Astrocyte of the spinal cord (primary cell): ENCODE data around the gene NFE2.

Experiments
- DNase-seq: peaks from one replicate; pipeline ENCODE4 v3.0.0; 2011; ENCODE audit warnings: low read depth, low spot score
- H3K4me3 ChIP-seq: 2 replicates; pipeline ENCODE4 v1.5.1; 2011; ENCODE audit warnings: low read depth, mild to moderate bottlenecking, low read length, moderate library complexity
- in situ Hi-C: cut with HindIII; loops from 2 replicates; pipeline ENCODE4 v1.10.0; 2017; ENCODE audit warnings: low sequenced_read_pairs
- TF ChIP-seq, protein P1 (sequence below): IDR thresholded peaks from 2 replicates; pipeline ENCODE4 v1.5.1; 2012; ENCODE audit warnings: low read depth, mild to moderate bottlenecking, low read length, inconsistent platforms

The NFE2 gene

DNA sequence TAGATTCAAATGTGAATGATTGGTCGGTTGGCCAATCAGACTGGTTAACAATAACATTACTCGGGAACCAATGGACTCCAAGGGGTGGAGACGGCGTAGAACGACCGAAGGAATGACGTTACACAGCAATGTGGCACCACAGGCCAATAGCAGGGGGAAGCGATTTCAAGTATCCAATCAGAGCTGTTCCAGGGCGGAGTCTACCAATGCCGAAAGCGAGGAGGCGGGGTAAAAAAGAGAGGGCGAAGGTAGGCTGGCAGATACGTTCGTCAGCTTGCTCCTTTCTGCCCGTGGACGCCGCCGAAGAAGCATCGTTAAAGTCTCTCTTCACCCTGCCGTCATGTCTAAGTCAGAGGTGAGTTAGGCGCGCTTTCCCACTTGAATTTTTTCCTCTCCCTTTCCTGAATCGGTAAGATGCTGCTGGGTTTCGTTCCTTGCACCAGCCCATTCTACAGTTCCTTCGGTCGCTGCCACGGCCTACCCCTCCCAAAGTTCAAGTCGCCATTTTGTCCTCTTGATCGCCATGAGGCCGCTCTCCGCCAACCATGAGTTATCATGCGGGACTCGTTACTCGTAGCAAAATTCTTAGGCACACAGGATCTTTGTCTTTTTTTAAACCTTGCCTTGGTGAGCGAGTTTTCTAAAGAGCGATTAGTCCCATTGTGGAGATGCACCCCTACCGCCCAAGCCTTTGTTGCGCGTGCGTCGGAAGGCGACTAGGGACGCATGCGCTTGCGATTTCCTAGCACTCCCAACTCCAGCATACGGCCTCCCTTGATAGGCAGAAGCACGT lies 20.2 kb downstream of the NFE2 start, which contains the start of gene HNRNPA1:
HNRNPA1 (plus strand) TSS at position 259 of the 793 bp plus-strand sequence; CDS start at position 341, 82 bp downstream.
- peak within 1 kb of the TSS; percentile 97 for H3K4me3 ChIP-seq
- in situ Hi-C loops = no loop called here
- DNase-seq = peak; percentile 100
- TF ChIP-seq, protein P1, sequence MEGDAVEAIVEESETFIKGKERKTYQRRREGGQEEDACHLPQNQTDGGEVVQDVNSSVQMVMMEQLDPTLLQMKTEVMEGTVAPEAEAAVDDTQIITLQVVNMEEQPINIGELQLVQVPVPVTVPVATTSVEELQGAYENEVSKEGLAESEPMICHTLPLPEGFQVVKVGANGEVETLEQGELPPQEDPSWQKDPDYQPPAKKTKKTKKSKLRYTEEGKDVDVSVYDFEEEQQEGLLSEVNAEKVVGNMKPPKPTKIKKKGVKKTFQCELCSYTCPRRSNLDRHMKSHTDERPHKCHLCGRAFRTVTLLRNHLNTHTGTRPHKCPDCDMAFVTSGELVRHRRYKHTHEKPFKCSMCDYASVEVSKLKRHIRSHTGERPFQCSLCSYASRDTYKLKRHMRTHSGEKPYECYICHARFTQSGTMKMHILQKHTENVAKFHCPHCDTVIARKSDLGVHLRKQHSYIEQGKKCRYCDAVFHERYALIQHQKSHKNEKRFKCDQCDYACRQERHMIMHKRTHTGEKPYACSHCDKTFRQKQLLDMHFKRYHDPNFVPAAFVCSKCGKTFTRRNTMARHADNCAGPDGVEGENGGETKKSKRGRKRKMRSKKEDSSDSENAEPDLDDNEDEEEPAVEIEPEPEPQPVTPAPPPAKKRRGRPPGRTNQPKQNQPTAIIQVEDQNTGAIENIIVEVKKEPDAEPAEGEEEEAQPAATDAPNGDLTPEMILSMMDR = no peak

DNA sequence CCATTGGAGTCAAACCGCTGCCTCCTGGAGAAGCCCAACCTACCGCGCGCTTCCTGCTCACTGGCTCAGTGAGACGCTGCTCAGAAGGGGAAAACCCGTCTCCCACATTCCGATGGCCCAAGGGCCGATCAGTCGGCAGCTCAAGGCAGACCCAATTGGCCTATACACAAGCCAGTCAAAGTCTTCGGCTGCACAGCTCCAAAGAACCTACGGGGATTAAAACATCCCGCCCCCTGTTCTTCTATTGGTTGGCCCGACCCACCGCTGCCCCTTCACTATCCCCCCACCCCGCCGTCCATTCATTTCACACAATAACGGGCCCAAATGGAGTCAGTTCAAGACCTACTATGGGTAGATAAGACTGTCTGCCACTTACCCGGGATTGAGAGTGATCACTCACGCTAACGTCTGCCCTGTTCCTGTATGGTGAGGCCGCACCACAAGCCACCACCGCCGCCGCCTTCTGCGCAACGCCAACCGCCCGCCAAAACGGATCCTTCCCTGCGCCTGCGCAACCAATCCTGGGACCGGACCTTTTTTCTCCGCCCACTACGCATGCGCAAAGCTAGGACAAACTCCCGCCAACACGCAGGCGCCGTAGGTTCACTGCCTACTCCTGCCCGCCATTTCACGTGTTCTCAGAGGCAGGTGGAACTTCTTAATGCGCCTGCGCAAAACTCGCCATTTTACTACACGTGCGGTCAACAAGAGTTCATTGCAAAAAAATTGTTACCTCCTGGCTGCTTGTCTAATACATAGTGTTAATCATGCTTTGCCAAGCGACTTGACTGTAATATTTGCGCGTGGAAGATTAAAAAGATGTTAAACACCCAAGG lies 21.0 kb downstream of the NFE2 start, which contains the start of gene CBX5:
CBX5 (minus strand) TSS at position 491 of the 836 bp plus-strand sequence. CDS start 22,472 bp downstream, outside the sequence.
- DNase-seq = peak; percentile 100
- TF ChIP-seq, protein P1 = no peak
- in situ Hi-C loops = no loop called here
- peak within 1 kb of the TSS; percentile 97 for H3K4me3 ChIP-seq

DNA sequence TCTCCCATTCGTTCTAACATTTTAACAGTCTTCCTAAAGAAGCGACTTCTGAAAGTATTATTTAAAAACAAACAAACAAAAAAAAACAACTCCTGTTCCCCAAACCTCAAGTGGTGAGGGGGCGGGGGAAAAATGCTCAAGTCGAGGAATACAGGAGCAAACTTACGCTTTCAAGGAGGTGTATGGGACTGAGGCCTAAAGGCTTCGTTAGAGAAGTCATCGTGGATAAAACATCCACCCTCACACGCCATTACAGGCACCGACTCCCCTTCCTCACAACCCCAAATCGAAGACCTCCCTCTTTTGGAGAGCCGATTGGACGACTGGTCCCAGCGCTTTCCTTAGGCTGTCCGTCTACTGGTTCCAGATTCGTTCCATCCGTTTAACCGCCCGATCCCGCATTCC lies 21.6 kb downstream of the NFE2 start:
- no peak for DNase-seq
- in situ Hi-C loops = no loop called here
- peak overlapping the region; percentile 97 for H3K4me3 ChIP-seq
- TF ChIP-seq, protein P1 = no peak

DNA sequence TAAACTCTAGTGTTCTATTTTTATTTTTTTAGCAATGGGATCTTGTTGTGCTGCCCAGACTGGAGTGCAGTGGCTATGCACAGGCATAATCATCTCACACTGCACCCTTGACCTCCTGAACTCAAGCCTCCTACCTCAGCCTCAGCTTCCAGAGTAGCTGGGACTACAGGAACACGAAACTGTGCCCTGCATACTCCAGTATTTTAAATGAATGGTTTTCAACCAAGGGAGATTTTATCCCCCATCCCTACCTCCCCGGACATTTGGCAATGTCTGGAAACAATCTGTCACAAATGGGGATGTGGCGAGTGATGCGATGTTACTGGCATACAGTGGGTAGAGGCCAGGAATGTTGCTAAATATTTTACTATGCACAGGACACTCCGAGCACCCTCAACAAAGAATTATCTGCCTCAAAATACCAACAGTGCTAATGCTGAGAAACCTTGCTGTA lies 23.0 kb downstream of the NFE2 start:
- H3K4me3 ChIP-seq = peak overlapping the region; percentile 97
- in situ Hi-C loops = no loop called here
- DNase-seq = no peak
- TF ChIP-seq, protein P1 = no peak

DNA sequence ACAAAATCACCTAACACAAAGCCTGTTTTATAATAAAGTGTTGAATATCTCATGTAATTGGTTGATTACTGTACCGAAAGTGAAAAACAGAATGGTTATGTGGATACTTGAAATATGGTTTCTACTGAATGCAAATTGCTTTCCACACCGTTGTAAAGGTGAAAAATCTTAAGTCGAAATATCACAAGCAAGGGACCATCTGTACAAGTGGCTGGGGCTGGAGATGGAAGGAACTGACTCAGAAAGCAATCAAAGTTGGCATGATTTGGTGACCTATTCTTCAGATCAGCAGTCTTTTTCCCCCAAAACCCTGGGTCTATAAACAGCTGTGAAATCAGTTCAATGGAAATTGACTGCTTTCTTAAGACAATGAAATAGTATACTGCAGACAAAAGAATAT lies 24.4 kb downstream of the NFE2 start:
- TF ChIP-seq, protein P1 = no peak
- in situ Hi-C loops = no loop called here
- no peak overlapping the region for H3K4me3 ChIP-seq
- no peak for DNase-seq

DNA sequence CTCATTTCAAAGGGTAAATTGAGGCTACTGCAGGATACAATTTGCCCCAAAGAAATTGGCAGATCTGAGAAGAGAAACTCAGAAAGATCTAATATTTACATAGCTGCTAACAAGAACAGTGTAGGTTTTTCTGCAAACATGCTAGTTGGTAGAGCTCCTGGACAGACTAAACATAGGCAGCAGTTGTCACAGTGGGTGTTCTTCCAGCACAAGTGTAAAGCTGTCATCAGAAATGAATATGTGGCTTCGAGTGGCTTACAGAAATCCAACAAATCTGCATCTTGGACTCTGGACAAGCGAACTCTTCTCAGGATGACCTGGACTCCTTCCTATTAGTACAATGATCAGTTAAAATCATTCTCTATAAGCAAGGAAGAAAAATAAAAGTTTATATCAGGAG lies 26.8 kb downstream of the NFE2 start:
- in situ Hi-C loops = no loop called here
- peak; percentile 31 for DNase-seq
- H3K4me3 ChIP-seq = no peak overlapping the region
- TF ChIP-seq, protein P1 = no peak
